CD14-positive monocyte (primary cell): ENCODE results near the gene KCNC1. TPM values are rescaled to one million over a fixed set of nuclear protein-coding genes. Genes with fewer than 3 reads are reported as not detected.

Experiments
- DNase-seq, 3 donors: peaks; one replicate each; pipeline ENCODE4 v3.0.0-alpha.2; 2011 to 2022
- H2AFZ ChIP-seq: 2 replicates; pipeline ENCODE4 v1.6.0; 2012; ENCODE audit warnings: mild to moderate bottlenecking, low read depth, low read length, inconsistent platforms; ENCODE audit not compliant: insufficient read depth, poor library complexity, severe bottlenecking
- H3K27ac ChIP-seq, 2 donors: 1 replicate in 1 of 2; 2 replicates in 1 of 2; pipeline ENCODE4 v1.5.1; 2012 to 2013; ENCODE audit warnings: low read length in 2 of 2, control low read depth in 1 of 2, inconsistent platforms in 1 of 2, low read depth in 1 of 2, mild to moderate bottlenecking in 1 of 2
- H3K27me3 ChIP-seq, 2 donors: one replicate each; pipeline versions ENCODE4 v1.6.0 to v1.6.1; 2011 to 2013; ENCODE audit warnings: low read length in 2 of 2; ENCODE audit not compliant: control insufficient read depth in 2 of 2, insufficient read depth in 2 of 2
- H3K36me3 ChIP-seq, 2 donors: replicated peaks in 1 of 2; 1 replicate in 1 of 2; 2 replicates in 1 of 2; pipeline versions ENCODE4 v1.5.1 to v1.6.1; 2012 to 2013; ENCODE audit warnings: low read length in 2 of 2, control low read depth in 1 of 2, inconsistent platforms in 1 of 2, mild to moderate bottlenecking in 1 of 2; ENCODE audit not compliant: insufficient read depth in 2 of 2, control insufficient read depth in 1 of 2
- H3K4me1 ChIP-seq, 2 donors: 1 replicate in 1 of 2; 2 replicates in 1 of 2; pipeline versions ENCODE4 v1.5.1 to v1.6.1; 2012 to 2013; ENCODE audit warnings: low read length in 2 of 2, control low read depth in 1 of 2, inconsistent platforms in 1 of 2, mild to moderate bottlenecking in 1 of 2, moderate library complexity in 1 of 2; ENCODE audit not compliant: insufficient read depth in 2 of 2, control insufficient read depth in 1 of 2
- H3K4me2 ChIP-seq: replicated peaks from 2 replicates; pipeline ENCODE3; 2012; ENCODE audit warnings: low read length, moderate library complexity, mild to moderate bottlenecking; ENCODE audit not compliant: poor library complexity, severe bottlenecking; ENCODE audit errors: extremely low read depth
- H3K4me3 ChIP-seq, 3 experiments: fragments of 200-600 bp in 1 of 3; sonication (generic) in 1 of 3; replicated peaks in 1 of 3; 1 replicate in 2 of 3; 2 replicates in 1 of 3; pipeline ENCODE4 v1.5.1; 2011 to 2013; ENCODE audit warnings: low read length in 3 of 3, mild to moderate bottlenecking in 3 of 3, control low read depth in 2 of 3, low read depth in 2 of 3, inconsistent platforms in 1 of 3, moderate library complexity in 1 of 3
- H3K79me2 ChIP-seq: 2 replicates; pipeline ENCODE4 v1.6.0; 2012; ENCODE audit warnings: mild to moderate bottlenecking, control low read depth, inconsistent platforms, low read length, moderate library complexity; ENCODE audit not compliant: insufficient read depth
- H3K9ac ChIP-seq: 2 replicates; pipeline ENCODE4 v1.6.0; 2017; ENCODE audit warnings: low read length, mild to moderate bottlenecking; ENCODE audit not compliant: insufficient read depth, poor library complexity, severe bottlenecking
- H3K9me3 ChIP-seq, 2 donors: replicated peaks in 1 of 2; 1 replicate in 1 of 2; 2 replicates in 1 of 2; pipeline versions ENCODE4 v1.5.1 to v1.6.1; 2012 to 2013; ENCODE audit warnings: low read length in 2 of 2, control low read depth in 1 of 2; ENCODE audit not compliant: control insufficient read depth in 1 of 2, insufficient read depth in 1 of 2
- H4K20me1 ChIP-seq: 2 replicates; pipeline ENCODE4 v1.6.0; 2012; ENCODE audit warnings: mild to moderate bottlenecking, low read length, control low read depth, moderate library complexity; ENCODE audit not compliant: insufficient read depth
- H3K27ac Mint-ChIP-seq, 7 donors: one replicate each; pipeline ENCODE4 v1.8.0; 2020; ENCODE audit warnings: mild to moderate bottlenecking in 7 of 7, mixed read lengths in 7 of 7, moderate library complexity in 6 of 7, inconsistent platforms in 2 of 7
- H3K27me3 Mint-ChIP-seq, 3 donors: one replicate each; pipeline ENCODE4 v1.8.0; 2021 to 2022; ENCODE audit warnings: low read depth in 3 of 3, mild to moderate bottlenecking in 3 of 3, mixed read lengths in 3 of 3, moderate library complexity in 3 of 3, inconsistent platforms in 1 of 3
- H3K36me3 Mint-ChIP-seq, 2 donors: one replicate each; pipeline ENCODE4 v1.8.0; 2020; ENCODE audit warnings: mixed read lengths in 2 of 2, inconsistent platforms in 1 of 2, mild to moderate bottlenecking in 1 of 2
- H3K4me1 Mint-ChIP-seq: one replicate; pipeline ENCODE4 v1.8.0; 2020; ENCODE audit warnings: mild to moderate bottlenecking, mixed read lengths
- H3K4me3 Mint-ChIP-seq, 2 donors: one replicate each; pipeline ENCODE4 v1.8.0; 2020; ENCODE audit warnings: mild to moderate bottlenecking in 2 of 2, mixed read lengths in 2 of 2, moderate library complexity in 1 of 2
- H3K9me3 Mint-ChIP-seq, 7 donors: one replicate each; pipeline ENCODE4 v1.8.0; 2020 to 2022; ENCODE audit warnings: mixed read lengths in 7 of 7, mild to moderate bottlenecking in 6 of 7, moderate library complexity in 6 of 7, inconsistent platforms in 2 of 7
- CTCF ChIP-seq: fragments of 200-600 bp; IDR thresholded peaks from one replicate; pipeline ENCODE4 v1.8.0; 2022; ENCODE audit warnings: antibody characterized with exemption, mild to moderate bottlenecking
- WGBS: methylation state at CpG from one replicate; pipeline ENCODE4 v1.1.5; 2013; ENCODE audit warnings: missing lambda C conversion rate; ENCODE audit not compliant: insufficient coverage; 5-methylcytosine and 5-hydroxymethylcytosine counted together
- intact Hi-C, 2 donors: fragments of 100-400 bp; cut with micrococcal nuclease; formaldehyde crosslinking; loops; one replicate each; pipeline versions ENCODE4 v1.15.0 to v1.15.1; 2023
- polyA plus RNA-seq, 3 donors: library from polyadenylated mRNA; depleted of rRNA in 1 of 3; unstranded in 2 of 3; stranded (reverse) in 1 of 3; fragments of 300-500 nt in 2 of 3; fragments of >200 nt in 1 of 3; fragmentation: Illumina TruSeq in 2 of 3; gene quantifications; 1 replicate in 2 of 3; 2 replicates in 1 of 3; pipeline ENCODE4 v1.2.3, GENCODE V29; 2012 to 2021

The KCNC1 gene
- polyA plus RNA-seq, 3 donors, result not detected

- Histone ChIP-seq H3K9ac (no peak overlapping the region), H3K27ac (no peak overlapping the region), H3K79me2 (no peaks in the 10 kb centered on the region), H3K27me3 (no peaks in the 10 kb centered on the region), H3K9me3 (no peaks in the 10 kb centered on the region), H2AFZ (no peak overlapping the region), H3K4me1 (no peaks in the 10 kb centered on the region), H3K4me3 (no peak overlapping the region), H3K4me2 (no peak overlapping the region), H4K20me1 (no peaks in the 10 kb centered on the region), H3K36me3 (no peaks in the 10 kb centered on the region)
- H3K27ac Mint-ChIP-seq, result no peak overlapping the region
- H3K9me3 Mint-ChIP-seq, result peaks cover 0 to 2% (median 0%) of the 10 kb centered on the region in 7 donors
- H3K4me1 Mint-ChIP-seq, result no peaks in the 10 kb centered on the region
- 88% methylated on average over 7 of the region's 13 CpGs for WGBS
- no peak for DNase-seq
- no peak for TF ChIP-seq CTCF
- H3K36me3 Mint-ChIP-seq, result no peaks in the 10 kb centered on the region
- intact Hi-C loops, result no loop called here
- peaks cover 0 to 8% (median 2%) of the 10 kb centered on the region in 3 donors for H3K27me3 Mint-ChIP-seq
- no peak overlapping the region for H3K4me3 Mint-ChIP-seq
These were observed 43.1 kb downstream of the KCNC1 start for GRCh38 chr11:17777738-17778091.

DNA sequence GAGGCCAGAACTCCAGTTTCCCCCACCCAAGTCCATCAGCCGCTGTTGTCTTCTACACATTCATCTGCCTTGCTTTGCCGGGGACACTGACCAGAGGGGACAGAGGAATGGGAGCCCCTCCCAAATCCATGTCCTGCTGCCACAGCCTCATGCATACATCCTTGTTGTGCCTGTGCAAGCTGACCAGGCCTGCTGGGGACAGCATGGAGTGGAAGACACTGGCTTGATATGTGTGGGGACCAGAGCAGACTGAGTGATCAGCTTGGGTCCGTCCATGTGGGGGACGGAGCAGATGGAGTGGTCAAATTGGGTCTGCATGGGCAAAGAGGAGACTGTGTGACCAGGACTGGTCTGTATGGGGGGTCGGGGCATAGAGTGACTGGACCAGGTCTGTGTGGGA, 43.8 kb downstream of the KCNC1 start:
- Mint-ChIP-seq H3K36me3 (no peaks in the 10 kb centered on the region), H3K27ac (no peak overlapping the region), H3K9me3 (peaks cover 0 to 4% (median 0%) of the 10 kb centered on the region in 7 donors), H3K4me3 (no peak overlapping the region), H3K27me3 (peaks cover 0 to 8% (median 2%) of the 10 kb centered on the region in 3 donors), H3K4me1 (no peaks in the 10 kb centered on the region)
- intact Hi-C loops, result no loop called here
- H4K20me1 ChIP-seq, result no peaks in the 10 kb centered on the region
- no peaks in the 10 kb centered on the region for H3K79me2 ChIP-seq
- H3K9me3 ChIP-seq, result no peaks in the 10 kb centered on the region
- 95% methylated on average over 5 of the region's 5 CpGs for WGBS
- no peaks in the 10 kb centered on the region for H3K4me1 ChIP-seq
- H3K27ac ChIP-seq, result no peak overlapping the region
- H3K4me3 ChIP-seq, result no peak overlapping the region
- H2AFZ ChIP-seq, result no peak overlapping the region
- H3K9ac ChIP-seq, result no peak overlapping the region
- H3K27me3 ChIP-seq, result no peaks in the 10 kb centered on the region
- H3K4me2 ChIP-seq, result no peak overlapping the region
- TF ChIP-seq CTCF, result no peak
- DNase-seq, result no peak
- H3K36me3 ChIP-seq, result no peaks in the 10 kb centered on the region
